NCI-H146 treated with DMSO at 0.1 percent for 48 hours (cell line): Measurements from ENCODE around the gene ZNF90.
"Not testable (repeated sequence)": the region's sequence is repeated elsewhere in the genome, so short reads cannot be mapped to it uniquely, and the experiment has no call there.

ENCODE experiments used
- DNase-seq: peaks from one replicate; lab custom pipeline; 2025; ENCODE audit not compliant: unreplicated experiment; lab: John Stamatoyannopoulos, UW

ZNF90 gene

DNA sequence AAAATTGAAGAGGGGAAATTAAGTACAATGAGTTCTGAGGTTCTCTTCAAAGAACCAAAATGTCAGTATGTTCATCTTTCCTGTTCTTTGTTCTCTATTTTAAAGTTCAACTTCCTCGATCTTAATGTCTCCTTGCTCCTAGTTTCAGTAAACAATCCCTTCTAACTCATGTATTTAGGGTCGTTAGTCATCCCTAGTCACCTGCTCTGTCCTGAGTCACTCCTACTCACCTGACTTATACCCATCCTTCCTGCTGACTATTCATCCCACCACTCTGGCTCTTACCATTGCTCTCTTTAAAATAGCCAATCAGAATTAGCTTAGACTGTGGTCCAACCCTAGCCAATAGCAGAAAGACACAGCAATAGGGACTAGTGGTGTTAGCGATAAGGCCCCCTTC lies 24.3 kb downstream of the ZNF90 start:
- DNase-seq = no peak

- no peak for DNase-seq
Observed at GRCh38 chr19:20103091-20103740, 25.4 kb downstream of the ZNF90 start.

DNA sequence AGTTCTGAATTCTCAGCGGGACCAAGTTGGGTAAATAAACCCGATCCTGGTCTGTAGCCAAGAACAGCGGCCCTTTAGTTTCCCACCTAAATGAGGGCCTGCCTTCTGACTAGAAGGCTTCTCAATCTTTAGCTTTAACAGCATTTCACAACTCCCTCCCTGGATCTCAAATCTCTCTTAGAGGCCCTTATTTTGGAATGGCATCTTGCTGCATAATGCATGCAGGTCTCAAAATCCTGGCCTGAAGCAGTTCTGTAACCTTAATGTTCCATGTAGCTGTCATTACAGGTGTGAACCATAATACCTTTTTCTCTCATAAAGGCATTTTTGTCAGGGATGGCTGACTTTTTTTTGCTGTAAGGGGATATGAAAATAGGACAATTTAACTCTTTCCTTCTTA lies 29.5 kb downstream of the ZNF90 start:
- DNase-seq = no peak

DNA sequence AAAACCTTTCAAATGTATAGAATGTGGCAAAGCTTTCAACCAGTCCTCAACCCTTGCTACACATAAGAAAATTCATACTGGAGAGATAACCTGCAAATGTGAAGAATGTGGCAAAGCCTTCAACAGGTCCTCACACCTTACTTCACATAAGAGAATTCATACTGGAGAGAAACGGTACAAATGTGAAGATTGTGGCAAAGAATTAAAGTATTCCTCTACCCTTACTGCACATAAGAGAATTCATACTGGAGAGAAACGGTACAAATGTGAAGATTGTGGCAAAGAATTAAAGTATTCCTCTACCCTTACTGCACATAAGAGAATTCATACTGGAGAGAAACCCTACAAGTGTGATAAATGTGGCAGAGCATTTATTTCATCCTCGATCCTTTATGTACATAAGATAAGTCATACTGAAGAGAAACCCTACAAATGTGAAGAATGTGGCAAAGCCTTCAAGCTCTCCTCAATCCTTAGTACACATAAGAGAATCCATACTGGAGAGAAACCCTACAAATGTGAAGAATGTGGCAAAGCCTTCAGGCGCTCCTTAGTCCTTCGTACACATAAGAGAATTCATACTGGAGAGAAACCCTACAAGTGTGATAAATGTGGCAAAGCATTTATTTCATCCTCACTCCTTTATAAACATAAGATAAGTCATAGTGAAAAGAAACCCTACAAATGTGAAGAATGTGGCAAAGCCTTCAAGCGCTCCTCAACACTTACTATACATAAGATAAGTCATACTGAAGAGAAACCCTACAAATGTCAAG lies 40.5 kb downstream of the ZNF90 start:
- DNase-seq = not testable (repeated sequence)

- DNase-seq = no peak
Observed at GRCh38 chr19:20124879-20125278, 47.1 kb downstream of the ZNF90 start.

GRCh38 chr19:20132933-20133332 lies 55.1 kb downstream of the ZNF90 start:
- not testable (repeated sequence) for DNase-seq

GRCh38 chr19:20137714-20138113 lies 59.9 kb downstream of the ZNF90 start:
- DNase-seq = not testable (repeated sequence)

GRCh38 chr19:20151617-20152145 lies 73.9 kb downstream of the ZNF90 start:
- no peak for DNase-seq

- DNase-seq = not testable (repeated sequence)
Observed at GRCh38 chr19:20152506-20152905, 74.7 kb downstream of the ZNF90 start.

- no peak for DNase-seq
Observed at GRCh38 chr19:20153281-20153680, 75.5 kb downstream of the ZNF90 start.

DNA sequence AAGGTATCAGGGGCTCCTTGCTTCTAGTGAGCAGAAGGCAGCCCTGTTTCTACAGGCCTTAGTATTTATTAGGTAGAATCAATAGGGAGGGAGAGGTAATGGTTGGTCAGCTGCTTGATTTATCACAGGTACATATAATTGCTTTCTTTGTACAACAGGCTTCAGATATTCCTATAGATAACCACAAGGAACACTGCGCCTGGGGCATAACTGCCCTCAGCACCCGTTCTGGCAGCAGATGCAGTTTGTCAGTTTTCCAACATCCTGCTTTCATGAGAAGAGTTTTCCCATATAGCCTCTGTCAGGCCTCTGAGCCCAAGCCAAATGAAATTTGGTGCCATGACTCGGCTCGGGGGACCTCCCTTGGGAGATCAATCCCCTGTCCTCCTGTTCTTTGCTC lies 76.8 kb downstream of the ZNF90 start:
- DNase-seq = peak; percentile 18

- DNase-seq = no peak
Observed at GRCh38 chr19:20162821-20163220, 85.0 kb downstream of the ZNF90 start.

DNA sequence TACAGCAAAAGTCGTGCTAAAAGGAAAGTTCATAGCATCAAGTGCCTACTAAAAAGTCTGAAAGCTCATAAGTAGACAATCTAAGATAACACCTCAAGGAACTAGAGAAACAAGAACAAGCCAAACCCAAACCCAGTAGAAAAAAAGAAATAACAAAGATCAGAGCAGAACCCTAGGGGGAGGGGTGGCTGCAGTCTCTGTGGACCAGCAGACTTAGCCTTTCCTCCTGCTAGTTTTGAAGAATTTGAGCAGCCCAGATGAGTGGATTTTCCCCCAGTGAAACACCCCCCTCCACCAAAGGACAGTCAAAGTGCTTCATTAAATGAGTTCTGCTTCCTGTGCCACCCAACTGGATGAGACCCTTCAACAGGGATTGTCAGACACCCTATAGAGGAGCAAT lies 86.7 kb downstream of the ZNF90 start:
- DNase-seq = no peak

DNA sequence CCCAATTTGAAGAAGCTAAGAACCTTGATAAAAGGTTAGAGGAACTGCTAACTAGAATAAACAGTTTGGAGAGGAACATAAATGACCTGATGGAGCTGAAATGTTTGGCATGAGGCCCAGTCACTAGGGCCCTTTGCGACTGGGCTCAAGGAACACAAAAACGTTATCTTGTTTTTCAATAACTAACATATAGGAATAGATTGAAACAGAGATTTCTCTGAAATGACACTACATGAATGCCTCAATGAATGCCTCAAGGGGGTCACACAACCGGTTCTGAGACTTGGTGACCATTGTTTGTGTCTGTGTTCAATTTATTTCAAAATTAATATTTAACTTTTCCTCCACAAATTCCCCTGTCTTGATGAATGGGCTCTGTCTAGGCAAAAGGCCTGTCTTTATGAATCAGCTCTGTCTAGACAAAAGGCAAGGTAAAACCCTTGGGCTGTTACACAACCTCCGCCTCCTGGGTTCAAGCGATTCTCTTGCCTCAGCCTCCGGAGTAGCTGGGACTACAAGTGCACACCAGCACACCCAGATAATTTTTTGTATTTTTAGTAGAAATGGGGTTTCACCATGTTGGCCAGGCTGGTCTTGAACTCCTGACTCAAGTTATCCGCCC lies 88.3 kb downstream of the ZNF90 start:
- no peak for DNase-seq

DNA sequence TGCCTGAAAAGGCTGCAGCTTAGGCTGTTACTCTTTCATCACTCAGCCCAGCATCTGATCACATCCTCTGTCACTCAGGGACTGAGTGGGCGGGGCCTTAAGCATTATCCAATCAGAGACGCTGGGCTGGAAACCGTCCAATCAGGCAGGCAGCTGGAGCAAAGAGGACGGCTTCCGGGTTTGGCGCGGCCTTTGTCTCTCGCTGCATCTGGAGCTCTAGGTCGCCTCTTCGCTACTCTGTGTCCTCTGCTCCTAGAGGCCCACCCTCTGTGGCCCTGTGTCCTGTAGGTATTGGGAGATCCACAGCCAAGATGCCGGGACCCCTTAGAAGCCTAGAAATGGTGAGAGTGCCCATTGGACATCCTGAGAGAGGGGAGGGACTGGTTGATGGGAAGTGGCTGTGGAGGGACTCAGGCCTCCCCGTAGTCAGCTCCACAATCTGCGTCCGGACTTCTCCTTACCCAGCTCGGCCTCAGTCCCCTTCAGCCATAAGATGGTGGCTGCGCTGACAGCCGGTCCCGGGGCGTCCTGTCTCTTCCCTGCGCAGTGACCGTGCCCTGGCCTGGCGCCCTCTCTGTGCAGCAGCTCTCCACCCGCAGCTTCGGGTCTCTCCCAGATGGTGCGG lies 89.3 kb downstream of the ZNF90 start, which contains the start of gene ZNF486:
Gene ZNF486, plus strand, starts transcription at position 195 of the 625 bp plus-strand sequence. Its CDS starts 117 bp downstream, at position 312.
- peak; percentile 94 for DNase-seq

GRCh38 chr19:20167651-20168122 lies 89.9 kb downstream of the ZNF90 start:
- no peak for DNase-seq
